T-helper 2 cell treated with Interferon-gamma antibody and Interleukin-4, amounts not matched to agents 5 μg/mL and 100 μg/mL, for 36 hours (primary cell): Measurements from ENCODE around the gene KCNAB1.

ENCODE experiments used
- DNase-seq: peaks from one replicate; pipeline ENCODE4 v3.0.0; 2021; ENCODE audit warnings: low spot score
- H3K27ac Mint-ChIP-seq: one replicate; pipeline ENCODE4 v1.8.0; 2021; ENCODE audit warnings: mild to moderate bottlenecking, mixed read lengths
- H3K27me3 Mint-ChIP-seq: one replicate; pipeline ENCODE4 v1.8.0; 2021; ENCODE audit warnings: low read depth, mixed read lengths
- H3K36me3 Mint-ChIP-seq: one replicate; pipeline ENCODE4 v1.8.0; 2021; ENCODE audit warnings: low read depth, mixed read lengths
- H3K4me1 Mint-ChIP-seq: one replicate; pipeline ENCODE4 v1.8.0; 2021; ENCODE audit warnings: low read depth, mixed read lengths
- H3K4me3 Mint-ChIP-seq: one replicate; pipeline ENCODE4 v1.8.0; 2022; ENCODE audit warnings: mild to moderate bottlenecking, moderate library complexity, mixed read lengths
- H3K9me3 Mint-ChIP-seq: one replicate; pipeline ENCODE4 v1.8.0; 2021; ENCODE audit warnings: mixed read lengths

The KCNAB1 gene

DNA sequence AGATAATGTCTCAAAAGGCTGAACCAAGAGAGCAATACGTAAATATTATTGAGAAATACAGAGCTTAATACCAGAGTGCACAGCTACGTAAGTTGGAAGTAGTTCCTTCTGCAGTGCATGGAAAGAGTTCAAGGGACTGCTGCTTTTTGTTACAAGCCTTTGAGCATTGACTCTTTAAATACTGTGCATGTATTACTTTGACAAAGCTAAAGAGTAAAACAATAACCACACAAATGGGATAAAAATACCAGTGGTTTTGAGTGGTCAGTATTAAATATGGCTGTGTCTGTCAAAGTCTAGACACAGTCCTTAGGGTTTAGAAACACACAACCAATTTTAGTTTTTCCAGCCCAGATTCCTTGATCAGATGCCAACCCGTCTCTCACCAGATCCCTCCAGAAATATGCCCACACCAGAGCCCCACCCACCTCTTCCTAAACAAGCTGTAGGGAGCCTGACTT, 372.5 kb downstream of the KCNAB1 start:
- H3K27ac Mint-ChIP-seq: no peak overlapping the region
- peaks cover 2% of the 10 kb centered on the region for H3K4me1 Mint-ChIP-seq
- H3K27me3 Mint-ChIP-seq: peaks cover 38% of the 10 kb centered on the region
- no peaks in the 10 kb centered on the region for H3K9me3 Mint-ChIP-seq
- H3K36me3 Mint-ChIP-seq: no peaks in the 10 kb centered on the region
- DNase-seq: no peak
- H3K4me3 Mint-ChIP-seq: no peak overlapping the region

GRCh38 chr3:156493887-156494286, 373.5 kb downstream of the KCNAB1 start:
- Mint-ChIP-seq H3K36me3 (no peaks in the 10 kb centered on the region), H3K4me3 (no peak overlapping the region), H3K27ac (no peak overlapping the region), H3K4me1 (peaks cover 2% of the 10 kb centered on the region), H3K27me3 (peaks cover 45% of the 10 kb centered on the region), H3K9me3 (no peaks in the 10 kb centered on the region)
- no peak for DNase-seq

GRCh38 chr3:156495816-156496215, 375.4 kb downstream of the KCNAB1 start:
- no peaks in the 10 kb centered on the region for H3K36me3 Mint-ChIP-seq
- H3K4me1 Mint-ChIP-seq: peaks cover 2% of the 10 kb centered on the region
- no peak overlapping the region for H3K4me3 Mint-ChIP-seq
- peaks cover 52% of the 10 kb centered on the region for H3K27me3 Mint-ChIP-seq
- DNase-seq: no peak
- H3K27ac Mint-ChIP-seq: no peak overlapping the region
- H3K9me3 Mint-ChIP-seq: no peaks in the 10 kb centered on the region

GRCh38 chr3:156497326-156497725, 376.9 kb downstream of the KCNAB1 start:
- peaks cover 53% of the 10 kb centered on the region for H3K27me3 Mint-ChIP-seq
- DNase-seq: no peak
- H3K4me3 Mint-ChIP-seq: no peak overlapping the region
- H3K9me3 Mint-ChIP-seq: no peaks in the 10 kb centered on the region
- peaks cover 2% of the 10 kb centered on the region for H3K4me1 Mint-ChIP-seq
- H3K36me3 Mint-ChIP-seq: no peaks in the 10 kb centered on the region
- no peak overlapping the region for H3K27ac Mint-ChIP-seq

DNA sequence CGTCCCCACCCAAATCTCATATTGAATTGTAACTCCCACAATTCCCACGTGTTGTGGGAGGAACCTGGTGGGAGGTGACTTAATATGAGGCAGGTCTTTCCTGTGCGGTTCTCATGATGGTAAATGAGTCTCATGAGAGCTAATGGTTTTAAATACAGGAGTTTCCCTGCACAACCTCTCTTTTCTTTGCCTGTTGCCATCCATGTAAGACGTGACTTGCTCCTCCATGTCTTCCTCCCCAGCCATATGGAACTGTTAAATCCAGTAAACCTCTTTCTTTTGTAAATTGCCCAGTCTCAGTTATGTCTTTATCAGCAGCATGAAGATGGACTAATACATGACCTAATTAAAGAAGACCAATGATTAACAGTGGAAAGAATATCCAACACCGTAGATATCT, 377.9 kb downstream of the KCNAB1 start:
- H3K4me3 Mint-ChIP-seq: no peak overlapping the region
- no peaks in the 10 kb centered on the region for H3K36me3 Mint-ChIP-seq
- H3K4me1 Mint-ChIP-seq: peaks cover 3% of the 10 kb centered on the region
- no peak overlapping the region for H3K27ac Mint-ChIP-seq
- peaks cover 56% of the 10 kb centered on the region for H3K27me3 Mint-ChIP-seq
- H3K9me3 Mint-ChIP-seq: no peaks in the 10 kb centered on the region
- DNase-seq: no peak

- no peaks in the 10 kb centered on the region for H3K36me3 Mint-ChIP-seq
- H3K4me1 Mint-ChIP-seq: peaks cover 11% of the 10 kb centered on the region
- peaks cover 64% of the 10 kb centered on the region for H3K27me3 Mint-ChIP-seq
- H3K27ac Mint-ChIP-seq: no peak overlapping the region
- no peaks in the 10 kb centered on the region for H3K9me3 Mint-ChIP-seq
- no peak for DNase-seq
- no peak overlapping the region for H3K4me3 Mint-ChIP-seq
Measured at GRCh38 chr3:156507285-156507684, 386.9 kb downstream of the KCNAB1 start.

GRCh38 chr3:156509189-156510174, 389.1 kb downstream of the KCNAB1 start:
- H3K4me3 Mint-ChIP-seq: no peak overlapping the region
- H3K27me3 Mint-ChIP-seq: peaks cover 50% of the 10 kb centered on the region
- H3K4me1 Mint-ChIP-seq: peaks cover 11% of the 10 kb centered on the region
- no peak for DNase-seq
- no peaks in the 10 kb centered on the region for H3K9me3 Mint-ChIP-seq
- H3K36me3 Mint-ChIP-seq: no peaks in the 10 kb centered on the region
- H3K27ac Mint-ChIP-seq: no peak overlapping the region

DNA sequence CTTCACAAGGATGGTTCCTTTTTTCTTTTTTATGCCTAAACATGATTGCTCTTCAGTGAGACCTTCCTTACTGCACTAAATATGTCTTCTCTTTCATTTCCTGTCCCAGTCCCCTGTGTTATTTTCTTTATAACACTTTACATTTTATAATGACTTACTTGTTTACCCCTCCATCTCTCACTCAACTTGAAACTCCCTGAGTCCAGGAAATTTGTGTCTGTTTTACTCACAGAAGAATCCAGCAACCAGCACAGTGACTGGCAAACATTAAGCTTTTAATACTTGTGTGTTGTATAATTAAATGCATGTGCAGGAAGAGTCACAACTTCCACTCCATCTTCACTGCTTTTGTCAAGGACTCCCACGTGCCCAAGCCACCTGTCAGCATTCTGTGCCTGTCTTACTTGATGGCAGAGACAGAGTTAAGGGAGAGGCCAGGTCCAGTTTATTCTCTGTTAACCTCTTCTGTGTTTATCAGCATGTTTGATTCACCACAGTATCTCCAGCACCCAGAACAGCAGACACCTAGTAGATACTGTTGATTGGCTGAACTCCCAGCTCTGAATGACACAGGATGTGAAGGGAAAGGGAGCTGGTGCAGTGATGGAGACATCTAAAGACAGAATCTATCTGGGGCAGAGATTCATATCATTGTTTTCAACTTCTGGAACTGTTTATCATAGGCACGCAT, 391.8 kb downstream of the KCNAB1 start:
- peaks cover 11% of the 10 kb centered on the region for H3K4me1 Mint-ChIP-seq
- peaks cover 48% of the 10 kb centered on the region for H3K27me3 Mint-ChIP-seq
- DNase-seq: no peak
- no peak overlapping the region for H3K4me3 Mint-ChIP-seq
- no peak overlapping the region for H3K27ac Mint-ChIP-seq
- no peaks in the 10 kb centered on the region for H3K36me3 Mint-ChIP-seq
- no peaks in the 10 kb centered on the region for H3K9me3 Mint-ChIP-seq

DNA sequence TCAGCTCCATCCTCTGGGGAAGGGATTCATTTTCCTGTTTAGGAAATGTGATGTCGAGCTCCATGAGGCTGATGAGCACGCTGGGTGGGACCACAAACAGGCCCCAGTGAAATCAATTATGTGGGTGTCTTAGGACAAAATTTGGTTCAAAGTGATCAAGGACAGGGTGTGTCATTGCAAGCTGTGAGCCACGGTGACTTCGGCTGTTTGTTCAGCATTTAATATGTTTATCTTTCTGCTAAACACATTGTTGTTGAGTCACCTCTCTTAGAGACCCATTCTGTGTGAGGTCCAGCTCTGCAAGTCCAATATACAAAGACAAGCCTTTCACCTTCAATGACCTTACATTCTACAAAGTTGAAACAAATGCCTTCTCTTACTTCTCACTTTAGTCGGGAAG, 393.2 kb downstream of the KCNAB1 start:
- H3K4me3 Mint-ChIP-seq: no peak overlapping the region
- peaks cover 13% of the 10 kb centered on the region for H3K4me1 Mint-ChIP-seq
- H3K27ac Mint-ChIP-seq: no peak overlapping the region
- H3K9me3 Mint-ChIP-seq: no peaks in the 10 kb centered on the region
- peaks cover 58% of the 10 kb centered on the region for H3K27me3 Mint-ChIP-seq
- no peaks in the 10 kb centered on the region for H3K36me3 Mint-ChIP-seq
- no peak for DNase-seq

DNA sequence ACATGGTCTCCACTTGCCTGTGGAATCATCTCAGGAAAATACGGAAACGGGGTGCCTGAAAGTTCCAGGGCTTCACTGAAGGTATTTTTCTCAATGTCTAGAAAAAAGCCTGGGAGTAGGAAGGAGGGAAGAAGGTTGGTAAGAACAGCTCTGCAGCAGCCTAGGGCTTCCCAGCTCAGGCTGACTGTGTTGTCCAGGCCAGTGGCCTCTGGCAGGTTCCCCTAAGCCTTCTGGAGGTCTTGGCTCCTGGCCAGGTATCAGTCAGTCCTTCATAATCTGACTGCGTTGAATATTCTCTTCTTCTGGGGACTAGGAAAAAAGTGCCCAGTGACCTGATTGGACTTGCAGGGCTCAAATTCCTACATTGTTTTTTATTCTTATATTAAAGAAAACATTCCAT, 395.9 kb downstream of the KCNAB1 start:
- no peak overlapping the region for H3K27ac Mint-ChIP-seq
- no peak overlapping the region for H3K4me3 Mint-ChIP-seq
- no peaks in the 10 kb centered on the region for H3K9me3 Mint-ChIP-seq
- no peaks in the 10 kb centered on the region for H3K36me3 Mint-ChIP-seq
- peaks cover 13% of the 10 kb centered on the region for H3K4me1 Mint-ChIP-seq
- DNase-seq: no peak
- peaks cover 72% of the 10 kb centered on the region for H3K27me3 Mint-ChIP-seq

GRCh38 chr3:156516961-156517360, 396.6 kb downstream of the KCNAB1 start:
- no peak overlapping the region for H3K4me3 Mint-ChIP-seq
- H3K9me3 Mint-ChIP-seq: no peaks in the 10 kb centered on the region
- peaks cover 73% of the 10 kb centered on the region for H3K27me3 Mint-ChIP-seq
- peaks cover 7% of the 10 kb centered on the region for H3K4me1 Mint-ChIP-seq
- no peaks in the 10 kb centered on the region for H3K36me3 Mint-ChIP-seq
- H3K27ac Mint-ChIP-seq: no peak overlapping the region
- DNase-seq: no peak

- peaks cover 4% of the 10 kb centered on the region for H3K36me3 Mint-ChIP-seq
- DNase-seq: no peak
- H3K4me3 Mint-ChIP-seq: no peak overlapping the region
- peaks cover 9% of the 10 kb centered on the region for H3K4me1 Mint-ChIP-seq
- no peak overlapping the region for H3K27ac Mint-ChIP-seq
- H3K27me3 Mint-ChIP-seq: peaks cover 90% of the 10 kb centered on the region
- no peaks in the 10 kb centered on the region for H3K9me3 Mint-ChIP-seq
Measured at GRCh38 chr3:156518726-156519125, 398.3 kb downstream of the KCNAB1 start.

DNA sequence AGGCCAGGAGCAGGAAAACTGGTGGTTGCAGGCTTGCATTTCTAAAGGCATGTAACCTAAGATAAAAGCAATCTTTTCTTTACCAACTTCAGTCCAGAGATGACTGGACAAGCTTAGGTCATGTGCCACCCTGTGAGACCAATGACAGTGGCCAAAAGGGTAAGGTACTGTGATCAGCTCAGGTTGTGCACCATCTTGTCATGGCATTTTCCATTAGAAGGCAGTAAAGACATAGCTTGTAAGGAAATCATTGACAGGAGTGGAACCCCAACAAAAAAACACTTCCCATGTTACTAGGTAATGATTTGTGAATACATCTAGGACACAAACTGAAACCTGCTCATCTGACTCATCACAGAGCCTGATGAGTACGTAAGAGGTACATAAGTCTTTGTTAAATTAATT, 399.4 kb downstream of the KCNAB1 start:
- H3K27me3 Mint-ChIP-seq: peaks cover 97% of the 10 kb centered on the region
- no peak overlapping the region for H3K27ac Mint-ChIP-seq
- H3K36me3 Mint-ChIP-seq: peaks cover 8% of the 10 kb centered on the region
- H3K4me3 Mint-ChIP-seq: no peak overlapping the region
- peaks cover 19% of the 10 kb centered on the region for H3K4me1 Mint-ChIP-seq
- no peaks in the 10 kb centered on the region for H3K9me3 Mint-ChIP-seq
- no peak for DNase-seq

DNA sequence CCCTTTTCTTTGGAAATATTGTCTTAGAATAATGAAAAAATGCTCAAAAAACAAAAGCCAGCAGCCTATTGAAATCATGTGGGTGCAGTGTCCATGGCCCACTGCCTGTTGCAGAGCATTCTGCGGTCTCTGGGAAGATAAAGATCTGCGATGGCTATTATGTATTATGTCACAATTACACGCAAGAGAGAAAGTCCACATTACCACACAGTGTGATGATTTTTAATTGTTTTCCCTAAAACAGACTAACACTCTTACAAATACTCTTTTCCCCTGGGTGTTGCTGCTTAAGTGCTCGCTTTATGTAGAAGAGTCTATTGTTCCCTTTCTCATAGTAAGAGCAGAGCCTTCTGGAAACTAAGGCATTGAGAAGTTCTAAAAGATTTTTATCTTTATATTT, 402.3 kb downstream of the KCNAB1 start:
- Mint-ChIP-seq H3K4me3 (no peak overlapping the region), H3K27ac (no peak overlapping the region), H3K27me3 (peaks cover 85% of the 10 kb centered on the region), H3K9me3 (no peaks in the 10 kb centered on the region), H3K36me3 (peaks cover 8% of the 10 kb centered on the region), H3K4me1 (peaks cover 24% of the 10 kb centered on the region)
- no peak for DNase-seq
